Brain microvascular endothelial cell (primary cell): Measurements from ENCODE around the gene RUNDC3A.
A peak's percentile ranks its signal among the peaks of the same experiment; 100 is the strongest.
"Not testable (repeated sequence)": the region's sequence is repeated elsewhere in the genome, so short reads cannot be mapped to it uniquely, and the experiment has no call there.

Source experiments
- DNase-seq: peaks from one replicate; pipeline ENCODE4 v3.0.0-alpha.2; 2020
- H3K27ac ChIP-seq: fragments of 250-450 bp; sonication (Bioruptor Pico); 2 replicates; pipeline ENCODE4 v1.5.1; 2020; ENCODE audit warnings: mild to moderate bottlenecking, moderate library complexity
- H3K27me3 ChIP-seq: fragments of 250-450 bp; sonication (Bioruptor Pico); replicated peaks from 2 replicates; pipeline ENCODE4 v1.5.1; 2020; ENCODE audit warnings: mild to moderate bottlenecking
- H3K36me3 ChIP-seq: fragments of 250-450 bp; sonication (Bioruptor Pico); replicated peaks from 2 replicates; pipeline ENCODE4 v1.5.1; 2020; ENCODE audit warnings: mild to moderate bottlenecking
- H3K4me3 ChIP-seq: 2 replicates; pipeline ENCODE4 v1.5.1; 2011; ENCODE audit warnings: low read depth, mild to moderate bottlenecking, control low read depth, low read length, moderate library complexity
- in situ Hi-C: cut with HindIII; loops from 2 replicates; pipeline ENCODE4 v1.10.0; 2017; ENCODE audit warnings: low sequenced_read_pairs, low pct_ligation_motif_present
- TF ChIP-seq, protein P1 (sequence below): IDR thresholded peaks from 2 replicates; pipeline ENCODE4 v1.5.1; 2011; ENCODE audit warnings: low read depth, mild to moderate bottlenecking, moderate library complexity, low read length, control low read depth, inconsistent platforms; ENCODE audit errors: missing control alignments

The RUNDC3A gene

GRCh38 chr17:44335564-44335963 lies 27.2 kb downstream of the RUNDC3A start:
- no peak for DNase-seq
- Histone ChIP-seq H3K27me3 (peaks cover 2% of the 10 kb centered on the region), H3K27ac (no peak overlapping the region), H3K36me3 (no peaks in the 10 kb centered on the region), H3K4me3 (no peak overlapping the region)
- TF ChIP-seq, protein P1, sequence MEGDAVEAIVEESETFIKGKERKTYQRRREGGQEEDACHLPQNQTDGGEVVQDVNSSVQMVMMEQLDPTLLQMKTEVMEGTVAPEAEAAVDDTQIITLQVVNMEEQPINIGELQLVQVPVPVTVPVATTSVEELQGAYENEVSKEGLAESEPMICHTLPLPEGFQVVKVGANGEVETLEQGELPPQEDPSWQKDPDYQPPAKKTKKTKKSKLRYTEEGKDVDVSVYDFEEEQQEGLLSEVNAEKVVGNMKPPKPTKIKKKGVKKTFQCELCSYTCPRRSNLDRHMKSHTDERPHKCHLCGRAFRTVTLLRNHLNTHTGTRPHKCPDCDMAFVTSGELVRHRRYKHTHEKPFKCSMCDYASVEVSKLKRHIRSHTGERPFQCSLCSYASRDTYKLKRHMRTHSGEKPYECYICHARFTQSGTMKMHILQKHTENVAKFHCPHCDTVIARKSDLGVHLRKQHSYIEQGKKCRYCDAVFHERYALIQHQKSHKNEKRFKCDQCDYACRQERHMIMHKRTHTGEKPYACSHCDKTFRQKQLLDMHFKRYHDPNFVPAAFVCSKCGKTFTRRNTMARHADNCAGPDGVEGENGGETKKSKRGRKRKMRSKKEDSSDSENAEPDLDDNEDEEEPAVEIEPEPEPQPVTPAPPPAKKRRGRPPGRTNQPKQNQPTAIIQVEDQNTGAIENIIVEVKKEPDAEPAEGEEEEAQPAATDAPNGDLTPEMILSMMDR = no peak
- in situ Hi-C loops = no loop called here

DNA sequence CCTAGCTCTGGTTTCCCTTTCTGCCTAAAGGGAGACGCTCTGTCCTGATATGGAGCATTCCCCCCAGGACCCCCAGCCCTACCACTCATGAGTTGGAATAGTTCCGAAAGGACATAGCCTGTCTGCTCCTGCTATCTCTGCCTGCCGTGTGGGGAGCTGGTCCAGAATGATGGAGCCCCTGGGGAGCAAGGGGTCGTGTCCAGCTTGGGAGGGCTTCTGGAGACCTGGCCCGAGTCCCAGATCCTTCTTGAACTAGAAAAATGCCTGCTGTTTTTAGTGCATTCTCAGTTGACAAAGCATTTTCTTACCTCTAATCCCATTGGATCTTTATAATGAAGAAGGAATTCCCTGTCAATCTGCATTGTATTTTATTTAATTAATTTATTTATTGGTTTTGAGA lies 27.6 kb downstream of the RUNDC3A start:
- no peaks in the 10 kb centered on the region for H3K36me3 ChIP-seq
- TF ChIP-seq, protein P1 = no peak
- H3K4me3 ChIP-seq = no peak overlapping the region
- in situ Hi-C loops = no loop called here
- peaks cover 2% of the 10 kb centered on the region for H3K27me3 ChIP-seq
- no peak for DNase-seq
- H3K27ac ChIP-seq = no peak overlapping the region

DNA sequence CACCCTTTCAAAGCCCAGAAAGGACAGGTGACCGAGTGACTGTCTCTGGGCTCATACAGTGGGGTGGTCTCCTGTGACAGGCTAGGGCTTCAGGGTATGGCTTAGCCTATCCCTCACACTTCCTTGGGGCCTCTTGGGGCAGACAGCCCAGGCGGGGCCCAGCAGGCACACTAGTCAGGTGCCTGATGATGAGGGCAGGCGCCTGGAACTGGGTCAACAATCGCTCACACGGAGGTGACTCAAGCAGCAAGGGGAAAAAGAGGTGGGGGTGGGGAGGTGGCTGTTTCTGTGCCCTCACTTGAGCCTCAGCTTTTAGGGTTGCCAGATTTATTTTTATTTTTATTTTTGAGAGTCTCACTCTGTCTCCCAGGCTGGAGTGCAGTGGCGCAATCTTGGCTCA lies 30.3 kb downstream of the RUNDC3A start:
- Histone ChIP-seq H3K27me3 (peaks cover 2% of the 10 kb centered on the region), H3K36me3 (no peaks in the 10 kb centered on the region), H3K4me3 (no peak overlapping the region), H3K27ac (no peak overlapping the region)
- in situ Hi-C loops = no loop called here
- TF ChIP-seq, protein P1 = no peak
- DNase-seq = no peak

GRCh38 chr17:44340553-44340952 lies 32.2 kb downstream of the RUNDC3A start:
- DNase-seq, H3K36me3 ChIP-seq, H3K4me3 ChIP-seq, H3K27me3 ChIP-seq, in situ Hi-C loops, H3K27ac ChIP-seq: not testable (repeated sequence)

DNA sequence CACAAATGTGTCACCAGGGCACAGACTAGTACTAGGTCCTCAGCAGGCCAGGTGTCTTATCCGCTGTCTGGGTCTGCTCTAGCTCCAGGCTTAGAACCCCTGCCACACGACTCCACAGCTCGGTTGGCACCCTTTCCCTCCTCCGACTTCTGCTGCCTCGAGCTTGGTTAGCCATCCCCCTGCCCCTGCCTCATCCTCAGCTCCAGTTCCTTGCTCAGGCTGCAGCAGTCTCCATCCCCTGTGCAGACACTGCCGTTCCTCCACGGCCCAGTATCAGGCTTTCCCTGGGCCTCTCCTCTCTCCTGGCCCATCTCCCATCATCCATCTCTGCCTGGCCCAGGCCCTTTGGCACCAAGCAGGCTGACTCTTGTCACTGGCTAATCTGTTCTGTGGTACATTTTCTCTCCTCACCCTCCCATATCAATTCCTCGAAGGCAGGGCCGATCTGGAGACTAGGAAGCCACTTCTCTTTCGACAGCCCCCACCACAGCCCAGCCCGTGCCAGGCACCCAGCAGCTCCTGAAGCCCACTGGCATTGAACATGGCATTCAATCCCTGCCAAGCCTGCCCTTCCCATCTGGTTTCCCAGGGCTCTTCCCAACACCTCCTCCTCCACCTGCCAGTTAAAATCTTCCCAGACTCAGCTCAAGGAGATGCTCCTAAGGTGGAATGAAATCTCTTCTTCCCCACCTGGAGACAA lies 35.3 kb downstream of the RUNDC3A start:
- in situ Hi-C loops = no loop called here
- H3K4me3 ChIP-seq = no peak overlapping the region
- TF ChIP-seq, protein P1 = no peak
- H3K36me3 ChIP-seq = no peaks in the 10 kb centered on the region
- H3K27me3 ChIP-seq = no peaks in the 10 kb centered on the region
- DNase-seq = no peak
- no peak overlapping the region for H3K27ac ChIP-seq

DNA sequence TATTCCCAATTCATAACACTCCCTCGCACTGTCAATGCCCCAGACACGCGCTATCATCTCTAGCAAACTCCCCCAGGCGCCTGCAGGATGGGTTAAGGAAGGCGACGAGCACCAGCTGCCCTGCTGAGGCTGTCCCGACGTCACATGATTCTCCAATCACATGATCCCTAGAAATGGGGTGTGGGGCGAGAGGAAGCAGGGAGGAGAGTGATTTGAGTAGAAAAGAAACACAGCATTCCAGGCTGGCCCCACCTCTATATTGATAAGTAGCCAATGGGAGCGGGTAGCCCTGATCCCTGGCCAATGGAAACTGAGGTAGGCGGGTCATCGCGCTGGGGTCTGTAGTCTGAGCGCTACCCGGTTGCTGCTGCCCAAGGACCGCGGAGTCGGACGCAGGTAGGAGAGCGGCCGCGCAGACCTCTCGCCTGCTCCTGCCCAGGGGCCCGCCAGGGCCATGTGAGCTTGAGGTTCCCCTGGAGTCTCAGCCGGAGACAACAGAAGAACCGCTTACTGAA lies 36.6 kb downstream of the RUNDC3A start, which contains the start of gene GRN:
Gene GRN (plus strand): TSS at position 364 of the 515 bp plus-strand sequence. CDS start 3,863 bp downstream, outside the sequence.
- DNase-seq = peak; percentile 99
- TF ChIP-seq, protein P1 = no peak
- no peaks in the 10 kb centered on the region for H3K27me3 ChIP-seq
- H3K27ac ChIP-seq = peak within 1 kb of the TSS; percentile 28
- H3K4me3 ChIP-seq = peak within 1 kb of the TSS; percentile 87
- peaks cover 1% of the 10 kb centered on the region for H3K36me3 ChIP-seq
- in situ Hi-C loops = no loop called here
